Measurements from ENCODE around the gene PRPS1. TPM values are rescaled to one million over a fixed set of nuclear protein-coding genes. Genes with fewer than 3 reads are reported as not detected.
A peak's percentile ranks its signal among the peaks of the same experiment; 100 is the strongest.
"Not testable (repeated sequence)": the region's sequence is repeated elsewhere in the genome, so short reads cannot be mapped to it uniquely, and the experiment has no call there.

Gene PRPS1
- total RNA-seq, 1 donor from 2014 or later, result 22.1 TPM

DNA sequence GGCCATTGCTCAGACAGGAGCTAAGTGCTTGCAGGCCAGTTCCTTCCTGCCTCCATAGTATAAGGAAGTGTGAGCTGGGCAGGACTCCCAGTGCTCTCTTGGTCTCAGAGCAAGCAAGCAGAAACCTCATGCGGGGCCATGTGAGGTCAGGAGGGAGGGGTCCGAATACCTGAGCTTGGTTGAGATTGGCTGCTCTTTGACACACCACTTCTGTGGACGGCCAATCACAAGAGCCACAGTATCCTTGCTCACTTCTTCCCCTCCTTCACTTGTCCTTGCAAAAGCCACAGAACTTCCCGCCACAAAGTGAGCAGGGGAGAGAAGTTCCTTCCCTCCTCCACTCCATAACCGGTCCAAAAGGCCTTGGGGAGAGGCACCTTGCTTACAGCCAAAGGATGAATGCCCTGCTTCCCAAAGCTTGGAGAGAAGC is 56.7 kb downstream of the PRPS1 start:
- DNase-seq, result peak; percentile 78
- H3K9me3 ChIP-seq (replicated peaks), result no peaks in the 10 kb centered on the region
- H3K27ac ChIP-seq (replicated peaks), result peak overlapping the region; percentile 72
- TF ChIP-seq, protein P1, sequence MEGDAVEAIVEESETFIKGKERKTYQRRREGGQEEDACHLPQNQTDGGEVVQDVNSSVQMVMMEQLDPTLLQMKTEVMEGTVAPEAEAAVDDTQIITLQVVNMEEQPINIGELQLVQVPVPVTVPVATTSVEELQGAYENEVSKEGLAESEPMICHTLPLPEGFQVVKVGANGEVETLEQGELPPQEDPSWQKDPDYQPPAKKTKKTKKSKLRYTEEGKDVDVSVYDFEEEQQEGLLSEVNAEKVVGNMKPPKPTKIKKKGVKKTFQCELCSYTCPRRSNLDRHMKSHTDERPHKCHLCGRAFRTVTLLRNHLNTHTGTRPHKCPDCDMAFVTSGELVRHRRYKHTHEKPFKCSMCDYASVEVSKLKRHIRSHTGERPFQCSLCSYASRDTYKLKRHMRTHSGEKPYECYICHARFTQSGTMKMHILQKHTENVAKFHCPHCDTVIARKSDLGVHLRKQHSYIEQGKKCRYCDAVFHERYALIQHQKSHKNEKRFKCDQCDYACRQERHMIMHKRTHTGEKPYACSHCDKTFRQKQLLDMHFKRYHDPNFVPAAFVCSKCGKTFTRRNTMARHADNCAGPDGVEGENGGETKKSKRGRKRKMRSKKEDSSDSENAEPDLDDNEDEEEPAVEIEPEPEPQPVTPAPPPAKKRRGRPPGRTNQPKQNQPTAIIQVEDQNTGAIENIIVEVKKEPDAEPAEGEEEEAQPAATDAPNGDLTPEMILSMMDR (IDR thresholded peaks at IDR 0.05; ENCODE audit: borderline replicate concordance), result no peak
- intact Hi-C loops (cut with micrococcal nuclease), result no loop called here
- no peaks in the 10 kb centered on the region for H3K27me3 ChIP-seq (ENCODE audit: low read depth)
- no peak overlapping the region for H3K4me3 ChIP-seq
- no peaks in the 10 kb centered on the region for H3K36me3 ChIP-seq
- peaks cover 36% of the 10 kb centered on the region for H3K4me1 ChIP-seq

DNA sequence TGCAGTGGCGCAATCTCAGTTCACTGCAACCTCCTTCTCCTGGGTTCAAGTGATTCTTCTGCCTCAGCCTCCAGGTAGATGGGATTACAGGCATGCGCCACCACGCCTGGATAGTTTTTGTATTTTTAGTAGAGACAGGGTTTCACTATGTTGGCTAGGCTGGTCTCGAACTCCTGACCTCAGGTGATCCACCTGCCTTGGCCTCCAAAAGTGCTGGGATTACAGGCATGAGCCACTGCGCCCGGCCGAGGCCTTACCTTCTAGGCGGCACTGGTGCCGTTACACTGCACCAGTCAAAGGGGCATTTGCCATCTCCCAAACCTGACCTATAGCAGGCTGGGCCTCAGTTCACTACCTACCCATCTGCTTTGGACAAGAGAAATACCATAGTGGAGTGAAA is 57.3 kb downstream of the PRPS1 start:
- DNase-seq; intact Hi-C loops (cut with micrococcal nuclease); H3K9me3 ChIP-seq (replicated peaks); H3K4me3 ChIP-seq; H3K27me3 ChIP-seq (ENCODE audit: low read depth); H3K36me3 ChIP-seq: not testable (repeated sequence)
- H3K4me1 ChIP-seq, result peaks cover 36% of the 10 kb centered on the region
- peak overlapping the region; percentile 72 for H3K27ac ChIP-seq (replicated peaks)

DNA sequence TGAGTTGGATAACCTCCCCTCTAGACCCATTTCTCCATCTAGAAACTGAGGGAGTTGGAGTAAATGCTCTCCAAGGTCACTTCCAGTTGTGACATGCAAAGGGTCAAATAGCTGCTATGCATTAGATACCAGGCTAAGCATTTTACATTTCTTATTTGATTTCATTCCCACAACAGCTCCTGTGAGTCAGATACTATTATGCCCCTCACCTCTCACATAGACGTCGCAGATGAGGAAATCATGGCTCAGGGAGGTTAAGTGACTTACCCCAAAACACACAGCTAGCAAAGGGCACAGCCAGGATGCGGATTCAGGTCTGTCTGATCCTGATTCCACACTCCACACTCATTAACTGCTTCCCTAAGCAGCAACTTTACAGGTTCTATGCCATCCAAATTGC is 57.7 kb downstream of the PRPS1 start:
- intact Hi-C loops (cut with micrococcal nuclease), result no loop called here
- DNase-seq, result no peak
- no peaks in the 10 kb centered on the region for H3K9me3 ChIP-seq (replicated peaks)
- TF ChIP-seq, protein P1 (IDR thresholded peaks at IDR 0.05; ENCODE audit: borderline replicate concordance), result no peak
- H3K36me3 ChIP-seq, result no peaks in the 10 kb centered on the region
- H3K27me3 ChIP-seq (ENCODE audit: low read depth), result no peaks in the 10 kb centered on the region
- peak overlapping the region; percentile 72 for H3K27ac ChIP-seq (replicated peaks)
- H3K4me1 ChIP-seq, result peaks cover 36% of the 10 kb centered on the region
- H3K4me3 ChIP-seq, result no peak overlapping the region

DNA sequence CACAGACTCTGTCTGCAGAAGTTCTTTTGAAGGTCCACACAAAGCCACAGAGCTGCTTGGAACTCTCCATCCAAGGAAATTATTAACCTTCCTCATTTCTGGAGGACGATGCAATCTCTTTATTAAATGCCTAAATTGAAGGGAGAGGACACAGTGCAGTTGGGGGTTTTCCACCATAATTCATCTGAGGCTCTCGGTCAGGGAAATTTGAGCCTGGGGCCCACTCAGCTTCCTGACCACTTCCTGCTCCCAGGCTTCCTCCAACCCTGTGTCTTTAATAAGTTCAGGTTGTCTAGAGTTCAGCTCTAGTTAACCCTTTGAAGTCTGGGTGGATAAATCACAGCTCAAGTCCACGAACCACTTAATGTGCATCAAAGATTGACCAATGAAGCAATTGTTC is 58.5 kb downstream of the PRPS1 start:
- Histone ChIP-seq H3K4me3 (no peak overlapping the region), H3K36me3 (no peaks in the 10 kb centered on the region), H3K4me1 (peaks cover 36% of the 10 kb centered on the region), H3K27me3 (ENCODE audit: low read depth) (no peaks in the 10 kb centered on the region), H3K9me3 (replicated peaks) (no peaks in the 10 kb centered on the region), H3K27ac (replicated peaks) (no peak overlapping the region)
- intact Hi-C loops (cut with micrococcal nuclease), result no loop called here
- DNase-seq, result no peak
- TF ChIP-seq, protein P1 (IDR thresholded peaks at IDR 0.05; ENCODE audit: borderline replicate concordance), result no peak

DNA sequence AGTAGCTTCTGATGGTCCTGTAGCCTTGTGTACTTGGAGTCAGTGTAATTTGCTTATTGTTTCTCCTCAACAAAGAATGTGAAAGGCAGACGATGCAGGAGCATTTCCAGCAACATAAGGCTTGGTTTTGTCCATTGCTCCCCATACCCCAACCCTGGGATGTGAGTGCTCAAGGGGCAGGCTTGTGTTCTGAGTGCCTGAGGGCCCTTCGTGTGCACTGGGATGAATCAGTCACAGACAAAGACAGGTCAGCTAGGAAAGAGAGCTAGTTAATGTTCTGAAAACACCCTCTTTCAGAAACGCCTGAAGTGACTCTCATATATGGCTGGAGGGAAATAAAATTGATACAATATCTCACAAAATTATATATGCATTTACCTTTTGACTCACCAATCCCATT is 59.1 kb downstream of the PRPS1 start:
- no peak for DNase-seq
- TF ChIP-seq, protein P1 (IDR thresholded peaks at IDR 0.05; ENCODE audit: borderline replicate concordance), result no peak
- Histone ChIP-seq H3K27me3 (ENCODE audit: low read depth) (no peaks in the 10 kb centered on the region), H3K9me3 (replicated peaks) (no peaks in the 10 kb centered on the region), H3K4me3 (no peak overlapping the region), H3K27ac (replicated peaks) (no peak overlapping the region), H3K4me1 (peaks cover 36% of the 10 kb centered on the region), H3K36me3 (no peaks in the 10 kb centered on the region)
- intact Hi-C loops (cut with micrococcal nuclease), result no loop called here

DNA sequence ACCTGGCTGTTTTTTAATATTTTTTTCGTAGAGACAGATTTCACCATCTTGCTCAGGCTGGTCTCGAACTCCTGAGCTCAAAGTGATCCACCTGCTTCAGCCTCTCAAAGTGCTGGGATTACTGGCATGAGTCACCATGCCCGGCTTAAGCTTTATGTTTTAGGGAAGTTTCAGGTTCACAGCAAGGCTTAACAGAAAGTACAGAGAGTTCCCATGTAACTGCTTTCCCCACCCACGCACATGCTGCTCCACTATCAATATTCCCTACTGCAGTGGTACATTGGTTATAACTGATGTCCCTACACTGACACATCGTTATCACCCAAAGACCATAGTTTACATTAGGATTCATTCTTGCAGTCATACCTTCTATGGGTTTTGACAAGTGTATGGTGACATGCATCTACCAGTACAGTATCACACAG is 62.7 kb downstream of the PRPS1 start:
- no peak overlapping the region for H3K27ac ChIP-seq (replicated peaks)
- no peaks in the 10 kb centered on the region for H3K9me3 ChIP-seq (replicated peaks)
- TF ChIP-seq, protein P1 (IDR thresholded peaks at IDR 0.05; ENCODE audit: borderline replicate concordance), result no peak
- no peak for DNase-seq
- no peak overlapping the region for H3K4me3 ChIP-seq
- intact Hi-C loops (cut with micrococcal nuclease), result no loop called here
- H3K27me3 ChIP-seq (ENCODE audit: low read depth), result no peaks in the 10 kb centered on the region
- peaks cover 4% of the 10 kb centered on the region for H3K4me1 ChIP-seq
- no peaks in the 10 kb centered on the region for H3K36me3 ChIP-seq

Data from left ventricle myocardium inferior (tissue), 1 donor.